DOHH2 (cell line): ENCODE data around the gene AKAP1.

Experiments used
- EZH2phosphoT487 ChIP-seq: fragments of 200-600 bp; sonication (generic); IDR thresholded peaks from 2 replicates; pipeline ENCODE4 v1.6.1; 2017; ENCODE audit warnings: borderline replicate concordance, mild to moderate bottlenecking, antibody characterized with exemption, low read length, moderate library complexity, mixed read lengths
- TF ChIP-seq, protein P1 (sequence below): fragments of 200-600 bp; sonication (generic); IDR thresholded peaks from one replicate; pipeline ENCODE4 v1.5.1; 2014; ENCODE audit warnings: antibody characterized with exemption, mild to moderate bottlenecking, low read depth, low read length; ENCODE audit not compliant: poor library complexity, severe bottlenecking

DNA sequence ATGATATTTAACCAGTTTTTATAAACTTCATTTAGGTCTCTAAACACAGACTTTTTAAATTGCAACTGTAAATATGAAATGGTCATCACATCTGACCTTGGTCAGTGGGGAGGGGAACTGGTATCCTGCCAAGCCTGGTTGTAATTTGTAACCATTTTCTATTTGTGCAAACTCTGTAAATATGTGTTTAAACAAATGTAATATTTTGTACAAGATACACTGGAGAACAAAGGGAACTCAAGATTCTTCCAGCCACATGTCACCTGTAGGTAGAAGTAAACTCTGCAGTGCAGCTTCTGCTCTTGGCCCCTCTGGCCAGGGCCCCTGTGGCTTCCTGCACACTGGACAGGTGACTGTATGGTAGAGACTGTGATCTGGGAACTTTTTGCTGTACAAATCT lies 35.8 kb downstream of the AKAP1 start:
- TF ChIP-seq, protein P1, sequence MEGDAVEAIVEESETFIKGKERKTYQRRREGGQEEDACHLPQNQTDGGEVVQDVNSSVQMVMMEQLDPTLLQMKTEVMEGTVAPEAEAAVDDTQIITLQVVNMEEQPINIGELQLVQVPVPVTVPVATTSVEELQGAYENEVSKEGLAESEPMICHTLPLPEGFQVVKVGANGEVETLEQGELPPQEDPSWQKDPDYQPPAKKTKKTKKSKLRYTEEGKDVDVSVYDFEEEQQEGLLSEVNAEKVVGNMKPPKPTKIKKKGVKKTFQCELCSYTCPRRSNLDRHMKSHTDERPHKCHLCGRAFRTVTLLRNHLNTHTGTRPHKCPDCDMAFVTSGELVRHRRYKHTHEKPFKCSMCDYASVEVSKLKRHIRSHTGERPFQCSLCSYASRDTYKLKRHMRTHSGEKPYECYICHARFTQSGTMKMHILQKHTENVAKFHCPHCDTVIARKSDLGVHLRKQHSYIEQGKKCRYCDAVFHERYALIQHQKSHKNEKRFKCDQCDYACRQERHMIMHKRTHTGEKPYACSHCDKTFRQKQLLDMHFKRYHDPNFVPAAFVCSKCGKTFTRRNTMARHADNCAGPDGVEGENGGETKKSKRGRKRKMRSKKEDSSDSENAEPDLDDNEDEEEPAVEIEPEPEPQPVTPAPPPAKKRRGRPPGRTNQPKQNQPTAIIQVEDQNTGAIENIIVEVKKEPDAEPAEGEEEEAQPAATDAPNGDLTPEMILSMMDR, result no peak
- TF ChIP-seq EZH2phosphoT487, result no peak
